GM12878 (cell line): Measurements from ENCODE around the gene REPS2. TPM values are rescaled to one million over a fixed set of nuclear protein-coding genes. Genes with fewer than 3 reads are reported as not detected.

Experiments used
- CREB1 ChIP-seq: IDR thresholded peaks from 2 replicates; pipeline ENCODE4 v1.6.1; 2012; ENCODE audit warnings: low read depth, mild to moderate bottlenecking, inconsistent platforms
- EED ChIP-seq: sonication (generic); IDR thresholded peaks from 2 replicates; pipeline ENCODE4 v1.6.1; 2016; ENCODE audit warnings: antibody characterized with exemption, low read depth
- EZH2 ChIP-seq: IDR thresholded peaks from 2 replicates; pipeline ENCODE4 v1.6.1; 2012; ENCODE audit warnings: low read depth, mild to moderate bottlenecking, control low read depth, inconsistent platforms, low read length, borderline replicate concordance; ENCODE audit not compliant: control insufficient read depth
- SUPT20H ChIP-seq: IDR thresholded peaks from 2 replicates; pipeline ENCODE4 v1.6.1; 2011; ENCODE audit warnings: low read depth, mild to moderate bottlenecking, low read length, moderate library complexity, borderline replicate concordance; ENCODE audit not compliant: control insufficient read depth
- TAF1 ChIP-seq: IDR thresholded peaks from 2 replicates; pipeline ENCODE4 v1.6.1; 2011; ENCODE audit warnings: mild to moderate bottlenecking, low read depth, low read length, borderline replicate concordance
- polyA plus RNA-seq, 11 experiments: library from polyadenylated mRNA; depleted of rRNA in 4 of 11; unstranded in 6 of 11; stranded (reverse) in 5 of 11; fragments of >200 nt; fragmentation: Nextera tagmentation in 4 of 11; fragmentation: Illumina TruSeq in 1 of 11; extraction: Ambion mirVana in 4 of 11; extraction: Trizol in 1 of 11; gene quantifications; 1 replicate in 1 of 11; 2 replicates in 10 of 11; pipeline versions ENCODE4 v1.2.1 to v1.2.3, GENCODE V29; 2011 to 2016; ENCODE audit warnings: inconsistent platforms in 2 of 11, missing spikeins in 2 of 11, low read depth in 1 of 11
- total RNA-seq, 4 experiments: library from RNA; depleted of rRNA in 3 of 4; stranded (reverse); fragments of >200 nt in 3 of 4; fragmentation: Illumina TruSeq in 1 of 4; extraction: Trizol in 1 of 4; gene quantifications; 2 replicates each; pipeline versions ENCODE4 v1.2.1 to v1.2.3, GENCODE V29; 2013 to 2021
- TF ChIP-seq, protein P1 (sequence below): IDR thresholded peaks from 2 replicates; pipeline ENCODE4 v1.6.1; 2012; ENCODE audit warnings: improper control_type of control experiment, low read depth, low read length; ENCODE audit not compliant: insufficient replicate concordance
- TF ChIP-seq, protein P2 (sequence below): fragments of 450-650 bp; IDR thresholded peaks from 2 replicates; pipeline ENCODE4 v1.6.1; 2017; ENCODE audit warnings: mild to moderate bottlenecking, low read depth, inconsistent platforms; ENCODE audit not compliant: poor library complexity, severe bottlenecking

The REPS2 gene
- total and polyA plus RNA-seq, 10 of the 15 experiments (the other 5 are each of a cell fraction or from before 2014, with no cell fraction given): 2.1 to 6.8 (median 3.9) TPM

DNA sequence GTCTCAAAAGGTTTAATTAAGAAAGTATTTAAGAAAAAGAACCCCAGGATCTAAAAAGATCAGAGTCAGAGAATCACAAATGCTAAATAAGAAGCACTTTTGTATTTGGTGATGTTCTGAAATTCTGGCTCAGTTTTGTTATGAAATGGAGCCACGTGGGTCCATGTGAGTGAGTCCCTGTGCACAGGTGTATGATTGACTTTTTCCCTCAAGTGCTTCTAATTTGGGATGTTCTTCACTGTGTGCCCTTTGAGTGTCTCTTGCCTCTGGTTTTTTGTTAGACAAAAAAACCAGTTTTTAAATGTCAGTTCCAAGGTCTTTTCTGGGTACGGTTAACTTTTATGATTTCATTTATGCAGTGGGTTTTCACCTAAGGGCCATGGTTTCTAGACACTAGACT lies 44.4 kb downstream of the REPS2 start (continued):
- TF ChIP-seq, protein P1, sequence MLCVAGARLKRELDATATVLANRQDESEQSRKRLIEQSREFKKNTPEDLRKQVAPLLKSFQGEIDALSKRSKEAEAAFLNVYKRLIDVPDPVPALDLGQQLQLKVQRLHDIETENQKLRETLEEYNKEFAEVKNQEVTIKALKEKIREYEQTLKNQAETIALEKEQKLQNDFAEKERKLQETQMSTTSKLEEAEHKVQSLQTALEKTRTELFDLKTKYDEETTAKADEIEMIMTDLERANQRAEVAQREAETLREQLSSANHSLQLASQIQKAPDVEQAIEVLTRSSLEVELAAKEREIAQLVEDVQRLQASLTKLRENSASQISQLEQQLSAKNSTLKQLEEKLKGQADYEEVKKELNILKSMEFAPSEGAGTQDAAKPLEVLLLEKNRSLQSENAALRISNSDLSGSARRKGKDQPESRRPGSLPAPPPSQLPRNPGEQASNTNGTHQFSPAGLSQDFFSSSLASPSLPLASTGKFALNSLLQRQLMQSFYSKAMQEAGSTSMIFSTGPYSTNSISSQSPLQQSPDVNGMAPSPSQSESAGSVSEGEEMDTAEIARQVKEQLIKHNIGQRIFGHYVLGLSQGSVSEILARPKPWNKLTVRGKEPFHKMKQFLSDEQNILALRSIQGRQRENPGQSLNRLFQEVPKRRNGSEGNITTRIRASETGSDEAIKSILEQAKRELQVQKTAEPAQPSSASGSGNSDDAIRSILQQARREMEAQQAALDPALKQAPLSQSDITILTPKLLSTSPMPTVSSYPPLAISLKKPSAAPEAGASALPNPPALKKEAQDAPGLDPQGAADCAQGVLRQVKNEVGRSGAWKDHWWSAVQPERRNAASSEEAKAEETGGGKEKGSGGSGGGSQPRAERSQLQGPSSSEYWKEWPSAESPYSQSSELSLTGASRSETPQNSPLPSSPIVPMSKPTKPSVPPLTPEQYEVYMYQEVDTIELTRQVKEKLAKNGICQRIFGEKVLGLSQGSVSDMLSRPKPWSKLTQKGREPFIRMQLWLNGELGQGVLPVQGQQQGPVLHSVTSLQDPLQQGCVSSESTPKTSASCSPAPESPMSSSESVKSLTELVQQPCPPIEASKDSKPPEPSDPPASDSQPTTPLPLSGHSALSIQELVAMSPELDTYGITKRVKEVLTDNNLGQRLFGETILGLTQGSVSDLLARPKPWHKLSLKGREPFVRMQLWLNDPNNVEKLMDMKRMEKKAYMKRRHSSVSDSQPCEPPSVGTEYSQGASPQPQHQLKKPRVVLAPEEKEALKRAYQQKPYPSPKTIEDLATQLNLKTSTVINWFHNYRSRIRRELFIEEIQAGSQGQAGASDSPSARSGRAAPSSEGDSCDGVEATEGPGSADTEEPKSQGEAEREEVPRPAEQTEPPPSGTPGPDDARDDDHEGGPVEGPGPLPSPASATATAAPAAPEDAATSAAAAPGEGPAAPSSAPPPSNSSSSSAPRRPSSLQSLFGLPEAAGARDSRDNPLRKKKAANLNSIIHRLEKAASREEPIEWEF: no peak
- TF ChIP-seq TAF1 (no peak), EED (no peak), CREB1 (no peak), EZH2 (no peak), SUPT20H (no peak)
- TF ChIP-seq, protein P2, sequence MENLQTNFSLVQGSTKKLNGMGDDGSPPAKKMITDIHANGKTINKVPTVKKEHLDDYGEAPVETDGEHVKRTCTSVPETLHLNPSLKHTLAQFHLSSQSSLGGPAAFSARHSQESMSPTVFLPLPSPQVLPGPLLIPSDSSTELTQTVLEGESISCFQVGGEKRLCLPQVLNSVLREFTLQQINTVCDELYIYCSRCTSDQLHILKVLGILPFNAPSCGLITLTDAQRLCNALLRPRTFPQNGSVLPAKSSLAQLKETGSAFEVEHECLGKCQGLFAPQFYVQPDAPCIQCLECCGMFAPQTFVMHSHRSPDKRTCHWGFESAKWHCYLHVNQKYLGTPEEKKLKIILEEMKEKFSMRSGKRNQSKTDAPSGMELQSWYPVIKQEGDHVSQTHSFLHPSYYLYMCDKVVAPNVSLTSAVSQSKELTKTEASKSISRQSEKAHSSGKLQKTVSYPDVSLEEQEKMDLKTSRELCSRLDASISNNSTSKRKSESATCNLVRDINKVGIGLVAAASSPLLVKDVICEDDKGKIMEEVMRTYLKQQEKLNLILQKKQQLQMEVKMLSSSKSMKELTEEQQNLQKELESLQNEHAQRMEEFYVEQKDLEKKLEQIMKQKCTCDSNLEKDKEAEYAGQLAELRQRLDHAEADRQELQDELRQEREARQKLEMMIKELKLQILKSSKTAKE: no peak
